Measurements from ENCODE around the gene CCDC59.
"Not testable (repeated sequence)": the region's sequence is repeated elsewhere in the genome, so short reads cannot be mapped to it uniquely, and the experiment has no call there.

Gene CCDC59, protein sequence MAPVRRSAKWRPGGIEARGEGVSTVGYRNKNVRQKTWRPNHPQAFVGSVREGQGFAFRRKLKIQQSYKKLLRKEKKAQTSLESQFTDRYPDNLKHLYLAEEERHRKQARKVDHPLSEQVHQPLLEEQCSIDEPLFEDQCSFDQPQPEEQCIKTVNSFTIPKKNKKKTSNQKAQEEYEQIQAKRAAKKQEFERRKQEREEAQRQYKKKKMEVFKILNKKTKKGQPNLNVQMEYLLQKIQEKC

DNA sequence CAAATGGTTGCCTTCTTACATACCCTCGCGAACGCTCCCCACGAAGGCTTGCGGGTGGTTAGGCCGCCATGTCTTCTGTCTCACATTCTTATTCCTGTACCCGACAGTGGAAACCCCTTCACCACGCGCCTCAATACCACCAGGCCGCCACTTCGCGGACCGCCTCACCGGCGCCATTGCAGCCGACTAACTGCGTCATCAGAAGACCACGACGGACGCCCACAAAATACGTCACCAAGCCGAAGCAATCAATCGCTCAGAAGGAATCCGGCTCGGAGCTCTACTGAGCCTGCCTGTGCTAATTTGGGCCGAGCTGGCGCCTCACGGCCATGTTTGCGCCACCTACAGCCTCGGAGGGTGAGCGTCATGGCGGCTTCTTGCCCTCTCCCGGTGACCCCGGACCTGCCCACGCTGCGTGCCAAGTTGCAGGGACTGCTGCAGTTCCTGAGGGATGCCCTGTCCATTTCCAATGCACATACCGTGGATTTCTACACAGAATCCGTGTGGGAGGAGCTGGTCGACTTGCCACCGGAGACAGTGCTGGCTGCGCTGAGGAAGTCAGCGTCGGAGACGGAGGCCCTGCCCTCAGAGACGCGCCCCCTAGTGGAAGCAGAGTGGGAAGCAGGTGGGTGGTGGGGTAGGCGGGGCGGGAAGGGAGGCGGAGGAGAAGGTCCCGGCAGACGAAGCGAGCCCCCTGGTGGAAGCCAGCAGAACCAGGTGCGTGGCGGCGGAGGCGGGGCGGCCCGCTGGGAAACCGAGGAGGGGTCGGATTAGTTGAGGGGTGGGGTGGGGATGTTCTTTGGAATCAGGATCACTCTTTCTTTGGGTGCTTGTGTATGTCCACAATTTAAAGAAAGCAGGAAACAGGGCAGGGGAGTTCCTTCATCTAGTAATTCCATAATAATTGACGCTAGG, at the start of gene CCDC59, which contains the start of gene METTL25:
Gene CCDC59 (minus strand): TSS at position 188 of the 915 bp plus-strand sequence. CDS start 11 bp downstream, at position 177.
Gene METTL25 (plus strand): TSS at position 330 of the 915 bp plus-strand sequence. CDS start 37 bp downstream, at position 367.
- DNase-seq = peak; percentile 92 to 96 (median 94)

DNA sequence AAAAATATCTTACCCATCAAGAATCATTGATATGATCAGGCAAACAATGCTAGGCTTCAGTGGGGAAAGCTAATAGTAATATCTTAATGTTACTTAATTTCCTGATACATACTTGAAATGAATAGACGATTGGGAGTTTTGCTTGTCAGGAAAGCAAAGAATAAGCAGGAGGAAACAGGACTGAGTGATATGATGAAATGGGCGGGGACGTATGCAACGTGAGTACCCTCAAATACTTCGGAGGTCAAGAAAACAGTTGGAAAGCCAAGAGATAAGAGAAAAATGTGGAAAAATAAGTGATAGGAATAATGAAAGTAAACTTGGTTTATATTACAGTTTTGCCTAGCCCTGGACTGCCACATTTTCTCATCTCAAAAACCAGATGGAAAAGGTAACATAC, 49.3 kb upstream of the CCDC59 start:
- DNase-seq = no peak

DNA sequence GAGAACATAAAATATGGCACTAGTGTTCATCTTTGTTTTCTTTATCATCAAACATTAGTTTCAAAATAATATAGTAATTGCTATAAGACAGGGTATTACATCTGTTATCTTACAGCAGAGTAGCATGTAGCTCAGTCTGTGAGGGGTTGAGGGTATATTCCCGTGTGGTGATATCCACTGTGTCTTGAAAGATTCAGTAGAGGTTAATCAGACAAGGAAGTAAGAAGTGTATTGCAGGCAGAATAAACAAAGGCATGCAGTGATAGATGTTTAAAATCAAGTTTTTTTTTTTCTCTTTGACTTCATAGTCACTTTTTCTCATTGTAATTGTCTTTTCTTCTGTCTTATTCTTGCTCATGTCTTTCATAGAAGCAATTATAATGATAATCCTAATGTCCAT, 48.5 kb upstream of the CCDC59 start:
- no peak for DNase-seq

DNA sequence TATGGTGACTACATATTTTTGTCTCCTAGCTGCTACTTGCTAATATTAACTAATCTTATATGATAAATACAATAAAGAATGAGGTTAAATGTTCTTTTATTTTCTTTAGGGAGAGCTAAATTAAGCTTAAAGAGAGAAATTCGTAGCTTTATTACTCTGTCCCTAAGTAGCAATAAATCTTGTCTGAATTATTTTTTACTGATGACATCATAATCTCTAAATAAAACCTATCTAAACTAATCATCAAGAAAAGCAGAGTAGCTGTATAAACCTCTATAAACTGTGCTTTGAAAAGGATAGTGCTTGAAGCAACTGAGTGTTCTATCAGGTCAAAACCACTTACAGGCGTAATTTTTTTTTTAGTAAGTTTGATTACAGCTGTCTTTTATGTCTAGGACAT, 42.6 kb upstream of the CCDC59 start:
- no peak for DNase-seq

DNA sequence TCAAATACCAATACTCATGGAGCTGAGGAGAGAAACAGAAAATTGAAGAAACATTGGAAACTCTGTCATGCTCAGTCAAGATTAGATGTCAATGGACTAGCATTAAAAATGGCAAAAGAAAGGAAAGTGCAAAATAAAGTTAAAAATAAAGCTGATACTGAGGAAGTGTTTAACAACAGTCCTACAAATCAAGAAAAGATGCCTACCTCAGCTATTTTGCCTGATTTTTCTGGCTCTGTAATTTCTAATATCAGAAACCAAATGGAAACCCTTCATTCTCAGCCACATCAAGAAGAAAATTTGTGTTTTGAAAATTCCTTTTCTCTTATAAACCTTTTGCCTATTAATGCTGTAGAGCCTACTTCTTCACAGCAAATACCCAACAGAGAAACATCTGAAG, 40.7 kb upstream of the CCDC59 start:
- DNase-seq = no peak

DNA sequence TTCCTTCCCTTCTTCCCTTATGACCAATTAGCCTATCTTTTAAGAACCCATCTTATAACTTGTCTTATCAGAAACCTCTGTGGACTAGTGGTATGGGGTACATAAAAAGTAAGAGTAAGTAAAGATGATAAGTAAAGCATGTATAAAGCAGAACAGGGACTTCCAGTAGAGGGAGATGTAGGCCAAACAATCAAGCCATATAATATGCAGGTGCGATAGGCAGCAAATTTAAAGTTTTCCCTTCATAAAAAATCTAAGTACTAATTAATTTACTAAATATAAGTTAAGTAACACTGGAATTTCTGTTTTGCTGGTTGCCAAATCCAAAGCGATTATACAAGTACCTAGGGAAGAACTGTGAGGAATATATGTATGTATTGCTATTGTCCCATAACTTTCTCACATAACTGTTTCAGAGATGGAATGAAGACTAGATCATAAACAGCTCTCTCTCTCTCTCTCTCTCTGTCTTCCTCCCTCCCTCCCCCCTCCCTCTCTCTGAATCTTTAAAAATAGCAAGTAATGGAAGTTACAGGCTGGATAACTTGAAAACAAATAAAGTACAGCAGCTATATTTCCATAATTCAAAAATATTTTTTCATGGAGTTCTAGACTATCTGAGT, 25.9 kb upstream of the CCDC59 start:
- no peak for DNase-seq

DNA sequence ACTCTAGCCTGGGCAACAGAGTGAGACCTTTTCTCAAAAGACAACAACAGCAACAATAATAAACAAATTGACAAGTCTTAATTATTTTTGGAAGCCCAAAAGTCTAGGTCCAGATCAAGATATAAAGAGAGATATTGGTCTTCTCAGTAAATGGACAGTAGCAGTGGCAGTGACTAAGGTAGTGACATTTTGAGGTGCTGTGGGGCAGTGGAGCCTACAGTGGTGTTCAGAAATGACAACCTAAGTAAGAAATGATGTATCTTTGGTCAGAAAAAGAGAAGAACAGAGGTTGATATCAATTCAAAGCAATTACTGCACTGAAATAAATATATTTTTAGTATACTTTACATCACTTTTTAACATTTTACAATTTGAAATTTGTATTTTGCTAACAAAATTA, 20.8 kb upstream of the CCDC59 start:
- DNase-seq = no peak

DNA sequence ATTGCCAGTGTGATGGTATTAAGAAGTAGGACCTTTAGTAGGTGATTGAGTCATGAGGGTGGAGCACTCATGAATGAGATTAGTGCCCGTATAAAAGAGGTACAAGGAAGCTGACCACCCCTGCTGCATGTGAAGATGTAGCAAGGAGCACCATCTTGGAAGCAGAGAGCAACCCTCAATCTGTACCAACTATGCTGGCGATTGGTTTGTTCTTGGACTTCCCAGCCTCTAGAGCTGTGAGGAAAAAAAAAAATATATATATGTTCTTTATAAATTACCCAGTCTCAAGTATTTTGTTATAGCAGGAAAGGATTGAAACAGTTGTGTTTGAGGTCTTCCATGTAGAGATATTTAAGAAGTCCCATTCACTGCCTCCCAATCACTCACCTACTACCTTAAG, 17.0 kb upstream of the CCDC59 start:
- no peak for DNase-seq

DNA sequence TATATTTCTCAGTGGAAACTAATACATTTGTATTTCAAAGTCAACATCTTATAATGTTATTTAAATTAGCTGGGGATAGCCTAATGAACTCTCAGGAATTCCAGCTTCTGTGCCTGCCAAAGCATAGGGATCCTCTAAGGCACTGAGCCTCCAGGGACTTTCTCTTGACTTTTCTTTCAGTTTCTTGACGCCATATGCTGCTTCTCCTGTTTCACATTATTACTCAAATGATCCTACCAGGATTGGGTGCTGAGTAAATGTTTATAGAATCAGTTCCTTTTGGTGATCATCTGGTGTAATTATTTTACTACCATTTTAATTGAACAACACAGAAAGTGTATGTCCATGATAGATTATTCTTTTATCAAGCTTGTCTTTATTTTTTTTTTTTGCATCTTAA, 8.0 kb upstream of the CCDC59 start:
- no peak for DNase-seq

DNA sequence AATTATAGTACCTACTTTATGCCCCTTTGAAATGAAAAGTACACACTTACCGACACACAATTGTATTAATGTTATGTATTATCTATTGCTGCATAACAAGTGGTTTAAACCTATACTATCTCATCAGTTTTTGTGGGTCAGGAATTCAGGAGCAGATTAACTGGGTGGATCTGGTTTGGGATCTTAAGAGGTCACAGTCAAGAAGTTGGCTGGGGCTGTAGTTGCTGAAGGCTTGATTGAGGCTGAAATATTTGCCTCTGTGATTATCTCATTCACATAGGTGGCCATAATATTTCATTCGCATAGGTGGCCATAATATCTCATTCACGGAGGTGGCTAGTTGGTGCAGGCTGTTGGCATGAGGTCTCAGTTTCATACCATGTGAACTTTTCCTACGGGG, 5.8 kb upstream of the CCDC59 start:
- no peak for DNase-seq

DNA sequence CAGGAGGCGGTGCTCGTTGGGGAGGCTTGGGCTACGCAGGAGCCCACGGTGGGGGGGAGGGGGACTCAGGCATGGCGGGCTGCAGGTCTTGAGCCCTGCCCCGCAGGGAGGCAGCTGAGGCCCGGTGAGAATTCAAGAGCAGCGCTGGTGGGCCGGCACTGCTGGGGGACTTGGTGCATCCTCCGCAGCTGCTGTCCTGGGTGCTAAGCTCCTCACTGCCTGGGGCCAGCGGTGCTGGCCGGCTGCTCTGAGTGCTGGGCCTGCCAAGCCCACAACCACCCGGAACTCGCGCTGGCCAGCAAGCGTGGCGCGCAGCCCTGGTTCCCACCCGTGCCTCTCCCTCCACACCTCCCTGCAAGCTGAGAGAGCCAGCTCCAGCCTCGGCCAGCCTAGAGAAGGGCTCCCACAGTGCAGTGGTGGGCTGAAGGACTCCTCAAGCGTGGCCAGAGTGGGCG, 3.3 kb upstream of the CCDC59 start:
- no peak for DNase-seq

DNA sequence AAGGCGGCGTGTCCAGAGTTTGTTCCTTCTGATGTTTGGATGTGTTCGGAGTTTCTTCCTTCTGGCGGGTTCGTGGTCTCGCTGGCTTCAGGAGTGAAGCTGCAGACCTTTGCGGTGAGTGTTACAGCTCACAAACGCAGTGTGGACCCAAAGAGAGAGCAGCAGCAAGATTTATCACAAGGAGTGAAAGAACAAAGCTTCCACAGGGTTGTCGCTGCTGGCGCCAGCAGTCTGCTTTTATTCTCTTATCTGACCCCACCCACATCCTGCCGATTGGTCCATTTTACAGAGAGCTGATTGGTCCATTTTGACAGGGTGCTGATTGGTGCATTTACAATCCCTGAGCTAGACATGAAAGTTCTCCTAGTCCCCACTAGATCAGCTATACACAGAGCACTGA, 2.6 kb upstream of the CCDC59 start:
- DNase-seq = not testable (repeated sequence)

DNA sequence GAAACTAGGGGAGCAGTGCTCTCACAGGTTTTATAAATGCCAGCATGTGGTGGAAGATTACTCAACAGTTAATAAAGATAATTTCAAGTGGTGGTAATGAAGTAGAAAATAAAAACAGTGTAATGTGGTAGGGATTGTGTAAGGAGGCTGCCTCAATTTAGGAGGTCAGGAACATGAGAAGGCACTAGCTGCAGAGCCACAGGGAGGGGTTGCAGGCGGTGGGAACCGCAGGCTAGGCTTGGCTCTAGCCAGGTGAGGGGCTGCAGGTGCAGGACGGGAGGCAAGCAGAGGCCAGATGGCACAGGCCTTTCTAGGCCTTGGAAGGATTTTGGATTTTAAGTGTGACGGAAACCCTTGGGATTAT, 910 bp upstream of the CCDC59 start:
- no peak for DNase-seq

DNA sequence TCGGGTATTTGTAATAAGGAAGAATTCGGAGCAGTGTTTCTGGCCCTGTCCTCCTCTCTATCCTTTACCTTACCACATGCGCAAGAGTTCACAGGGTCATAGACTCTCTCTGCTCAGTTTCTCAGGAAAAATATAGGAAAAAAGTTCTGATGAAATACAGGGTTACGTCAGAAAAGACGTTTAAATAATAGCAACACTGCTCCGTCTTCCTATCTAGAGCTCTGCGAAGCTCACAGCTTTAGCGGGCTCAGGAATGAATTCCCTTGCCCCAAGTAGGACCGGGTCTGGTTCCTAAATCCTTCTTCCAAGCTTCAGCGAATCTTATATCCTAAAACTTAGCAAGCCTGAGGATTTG, 365 bp downstream of the CCDC59 start:
- no peak for DNase-seq

DNA sequence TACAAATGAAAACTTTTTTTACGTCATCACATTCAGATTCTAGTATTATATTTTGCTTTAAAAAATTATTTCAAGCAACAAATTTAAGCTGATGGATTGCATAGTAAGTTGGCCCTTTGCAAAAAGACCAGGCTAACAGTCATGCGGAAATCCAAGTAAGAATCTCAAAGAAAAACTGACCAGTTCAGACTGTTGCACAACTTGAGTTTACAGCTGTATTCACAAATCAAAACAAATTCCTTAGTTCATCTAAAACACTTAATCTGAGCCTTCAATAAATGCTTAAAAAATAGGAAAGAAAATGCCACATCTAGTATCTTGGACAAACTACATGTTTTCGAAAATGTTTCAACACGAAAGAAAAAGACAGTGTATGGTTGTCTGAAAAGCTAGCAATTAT, 847 bp downstream of the CCDC59 start:
- DNase-seq = no peak

DNA sequence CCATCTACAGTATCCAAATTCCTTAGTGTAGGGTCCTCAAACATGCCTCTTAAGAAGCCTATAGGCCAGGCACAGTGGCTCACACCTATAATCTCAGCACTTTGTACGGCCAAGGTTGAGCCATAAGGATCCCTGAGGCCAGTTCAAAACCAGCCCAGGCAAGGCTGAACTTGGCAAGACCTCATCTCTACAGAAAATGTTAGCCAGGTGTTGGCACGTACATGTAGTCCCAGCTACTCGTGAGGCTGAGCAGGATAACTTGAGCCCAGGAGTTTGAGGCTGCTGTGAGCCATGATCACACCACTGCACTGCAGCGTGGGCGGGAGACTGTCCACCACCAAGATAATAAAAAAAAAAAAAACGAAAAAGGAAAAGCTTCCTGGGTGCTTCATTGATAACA, 6.8 kb downstream of the CCDC59 start:
- no peak for DNase-seq

DNA sequence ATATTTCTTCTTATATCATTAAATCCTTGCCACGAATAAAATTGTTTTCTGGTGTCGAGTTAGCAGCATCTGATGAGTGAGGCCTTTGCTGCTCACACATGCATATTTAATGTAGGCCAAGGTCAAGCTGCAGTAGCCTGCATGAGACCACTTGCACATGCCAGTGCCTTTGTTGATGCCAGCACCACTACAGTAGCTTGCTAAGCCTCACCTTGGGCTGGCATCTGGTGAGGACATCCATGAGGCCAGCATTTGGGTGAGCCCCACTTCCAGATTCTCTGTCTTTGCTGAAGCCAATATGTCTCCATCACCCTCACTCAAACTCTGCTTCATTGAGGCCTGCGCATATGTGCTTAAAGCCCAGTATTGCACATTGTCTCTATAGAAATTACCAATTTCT, 8.0 kb downstream of the CCDC59 start:
- DNase-seq = no peak

DNA sequence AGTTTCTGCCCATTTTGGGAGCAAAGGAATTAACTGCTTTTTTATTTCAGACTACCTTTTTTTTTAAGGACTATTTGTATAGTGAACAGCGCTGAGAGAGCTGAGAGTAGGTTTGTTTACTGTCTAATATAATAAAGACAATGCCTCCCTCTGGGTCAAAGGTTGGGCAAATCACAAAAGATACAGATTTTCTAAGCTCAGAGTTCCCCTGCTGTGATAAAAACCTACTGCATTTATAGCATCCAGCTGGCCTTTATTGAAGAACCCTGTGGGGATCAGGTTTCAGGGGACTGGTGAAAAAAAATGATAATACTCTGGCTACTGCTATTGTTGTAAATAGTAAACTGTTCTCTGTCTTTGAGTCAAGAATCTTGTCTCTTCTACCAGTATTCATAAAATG, 28.7 kb downstream of the CCDC59 start:
- no peak for DNase-seq

DNA sequence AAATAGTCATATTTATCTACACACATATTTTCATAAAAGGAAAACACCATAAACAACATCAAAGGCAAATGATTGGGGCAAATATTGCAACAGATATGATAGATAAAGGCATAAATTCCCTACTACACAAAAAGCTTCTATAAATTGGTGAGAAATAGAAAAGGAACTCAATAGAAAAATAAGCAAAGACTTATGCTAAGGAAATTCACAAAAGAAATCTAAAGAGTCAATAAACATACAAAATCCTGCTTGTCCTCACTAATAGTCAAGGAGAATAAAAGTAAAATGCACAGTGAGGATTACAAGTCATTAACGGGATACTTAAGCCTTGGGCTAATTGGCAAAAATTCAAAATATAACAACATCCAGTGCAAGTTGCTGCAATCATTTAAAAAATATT, 30.3 kb downstream of the CCDC59 start:
- no peak for DNase-seq

DNA sequence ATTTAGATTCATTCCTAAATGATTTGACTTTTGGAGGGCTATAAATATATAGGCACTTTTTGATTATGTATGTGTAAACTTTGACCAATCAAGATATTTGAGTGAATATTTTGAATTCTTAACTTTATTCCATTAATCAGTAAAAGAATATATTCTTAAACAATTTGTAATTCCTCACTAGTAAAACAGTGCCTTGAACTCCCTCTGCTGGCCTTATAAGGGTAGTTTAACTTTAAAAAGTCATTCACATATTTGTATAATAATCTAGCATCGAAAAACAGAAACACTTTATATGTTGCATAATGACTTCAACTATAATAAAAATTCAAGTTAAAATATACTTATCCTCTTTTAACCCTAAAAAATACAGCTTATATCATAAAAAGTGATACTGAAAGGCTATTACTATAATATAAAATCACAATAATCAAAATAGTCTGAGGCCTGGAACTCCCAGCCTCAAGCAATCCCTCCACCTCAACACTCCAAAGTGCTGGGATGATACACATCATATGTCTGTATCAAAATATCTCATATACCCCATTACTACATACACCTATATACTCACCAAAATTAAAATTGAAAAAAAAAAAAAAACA, 31.2 kb downstream of the CCDC59 start:
- DNase-seq = no peak

DNA sequence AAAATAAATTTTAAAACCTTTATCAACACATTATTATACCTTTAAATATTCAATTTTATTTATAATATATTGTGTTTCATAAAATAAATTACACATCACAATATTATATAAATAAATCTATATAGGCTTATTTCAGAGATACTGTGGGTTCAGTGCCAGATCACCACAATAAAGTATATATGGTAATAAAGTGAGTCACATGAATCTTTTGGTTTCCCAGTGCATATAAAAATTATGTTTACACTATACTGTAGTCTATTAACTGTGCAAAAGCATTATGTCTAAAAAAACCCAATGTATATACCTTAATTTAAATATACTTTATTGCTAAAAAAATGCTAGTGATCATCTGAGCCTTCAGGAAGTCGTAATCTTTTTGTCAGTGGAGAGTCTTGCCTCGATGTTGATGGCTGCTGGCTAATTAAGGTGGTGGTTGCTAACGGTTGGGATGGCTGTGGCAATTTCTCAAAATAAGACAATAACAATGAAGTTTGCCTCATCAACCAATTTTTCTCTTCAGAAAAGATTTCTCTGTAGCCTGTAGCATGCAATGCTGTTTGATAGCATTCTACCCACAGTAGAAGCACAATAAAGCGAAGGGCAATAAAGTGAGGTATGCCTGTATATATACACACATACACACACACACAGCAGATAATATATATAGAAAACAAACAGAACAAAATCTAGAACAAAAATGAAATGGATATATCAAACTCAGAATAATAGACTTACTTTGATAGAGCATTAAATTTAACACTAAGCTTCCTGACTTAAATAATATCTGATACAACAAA, 32.4 kb downstream of the CCDC59 start:
- DNase-seq = no peak

DNA sequence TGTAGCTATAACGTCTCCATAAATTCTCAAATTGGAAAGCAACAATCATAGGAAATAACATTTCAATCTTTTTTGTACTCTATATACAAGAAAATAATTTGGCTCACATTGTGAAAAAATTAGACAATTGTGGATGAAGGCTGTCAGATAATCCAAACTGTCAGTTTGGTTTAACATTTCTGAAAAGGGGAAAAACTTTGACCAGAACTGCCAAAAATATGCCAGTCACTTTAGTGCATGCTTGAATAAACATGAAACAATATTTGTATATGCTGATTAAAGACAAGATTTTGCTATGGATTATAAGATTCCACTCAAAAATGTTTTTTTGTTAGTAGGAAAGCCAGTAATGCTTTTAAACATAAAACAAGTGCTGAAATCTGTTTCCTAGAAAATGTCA, 38.9 kb downstream of the CCDC59 start:
- DNase-seq = no peak

Data from activated naive CD4-positive, alpha-beta T cell (primary cell).